ENCODE measurements around the gene RNF207. TPM values are rescaled to one million over a fixed set of nuclear protein-coding genes. Genes with fewer than 3 reads are reported as not detected.
A peak's percentile ranks its signal among the peaks of the same experiment; 100 is the strongest.

RNF207 gene
- total and polyA plus RNA-seq, 2 of the 13 experiments (the other 11 are each of a cell fraction or from before 2014, with no cell fraction given): 9.8 to 15.9 TPM

GRCh38 chr1:6235296-6235677 is 29.4 kb downstream of the RNF207 start (continued):
- no peak for TF ChIP-seq RORA (CRISPR knock-in tag; IDR thresholded peaks at IDR 0.05)
- 0 out of 2 replicates have a peak, but pooled peaks have one; percentile 52 for TF ChIP-seq ARID4A (CRISPR knock-in tag; IDR thresholded peaks at IDR 0.05; ENCODE audit: borderline replicate concordance)
- TF ChIP-seq DMAP1 (CRISPR knock-in tag; IDR thresholded peaks at IDR 0.05): peak; percentile 3; the same call in 1 of the 2 replicates
- peak; percentile 54 for TF ChIP-seq ZFX (CRISPR knock-in tag; IDR thresholded peaks at IDR 0.05; ENCODE audit: low read depth)
- TF ChIP-seq FOXO4 (CRISPR knock-in tag; conservative IDR thresholded peaks at IDR 0.05): 0 out of 2 replicates have a peak, but pooled peaks have one; percentile 50
- no peak for TF ChIP-seq HOXA7 (CRISPR knock-in tag; IDR thresholded peaks at IDR 0.05)
- TF ChIP-seq PREB (CRISPR knock-in tag; IDR thresholded peaks at IDR 0.05): no peak
- TF ChIP-seq ZNF121 (CRISPR knock-in tag; IDR thresholded peaks at IDR 0.05): no peak
- no peak for TF ChIP-seq SIN3A (IDR thresholded peaks at IDR 0.05; ENCODE audit: borderline replicate concordance, low read depth, low read length)
- no peak for TF ChIP-seq ZNF292 (CRISPR knock-in tag; IDR thresholded peaks at IDR 0.05; ENCODE audit: borderline replicate concordance, low read depth)
- no peak for TF ChIP-seq ZNF275 (CRISPR knock-in tag; IDR thresholded peaks at IDR 0.05; ENCODE audit: borderline replicate concordance)
- TF ChIP-seq ZNF362 (CRISPR knock-in tag; IDR thresholded peaks at IDR 0.05; ENCODE audit: borderline replicate concordance): no peak
- peak; percentile 33; the same call in 1 of the 2 replicates for TF ChIP-seq ZNF558 (CRISPR knock-in tag; IDR thresholded peaks at IDR 0.05; ENCODE audit: borderline replicate concordance)
- no peak for TF ChIP-seq ZNF788 (CRISPR knock-in tag; IDR thresholded peaks at IDR 0.05; ENCODE audit: borderline replicate concordance)
- TF ChIP-seq NFKBIZ (CRISPR knock-in tag; IDR thresholded peaks at IDR 0.05): no peak
- peak; percentile 41; the same call in 1 of the 2 replicates for TF ChIP-seq CREB1 (IDR thresholded peaks at IDR 0.05)
- TF ChIP-seq CREB1 (CRISPR knock-in tag; IDR thresholded peaks at IDR 0.05): peak; percentile 56; the same call in 1 of the 2 replicates
- no peak for TF ChIP-seq LCORL (IDR thresholded peaks at IDR 0.05)
- TF ChIP-seq LCORL (CRISPR knock-in tag; IDR thresholded peaks at IDR 0.05): no peak
- peak; percentile 27; the same call in 1 of the 2 replicates for TF ChIP-seq ZNF768 (CRISPR knock-in tag; IDR thresholded peaks at IDR 0.05)
- no peak for TF ChIP-seq KLF6 (CRISPR knock-in tag; IDR thresholded peaks at IDR 0.05)
- TF ChIP-seq HIVEP1 (CRISPR knock-in tag; IDR thresholded peaks at IDR 0.05): peak; percentile 20; the same call in 1 of the 2 replicates
